ACHN (cell line): Measurements from ENCODE around the gene CCDC50.
A peak's percentile ranks its signal among the peaks of the same experiment; 100 is the strongest.

Source experiments
- DNase-seq: peaks from one replicate; pipeline ENCODE4 v3.0.0-alpha.2; 2015
- in situ Hi-C: cut with HindIII; loops from 2 replicates; pipeline ENCODE4 v1.10.0; 2017; ENCODE audit warnings: low sequenced_read_pairs, low pct_ligation_motif_present, low pct_unique_long_range_greater_than_20kb

CCDC50 gene

GRCh38 chr3:191328962-191329653 lies at the start of gene CCDC50:
TSS of gene CCDC50 (plus strand) at chr3:191329394. CDS start at chr3:191329675, 281 bp downstream.
- peak; percentile 73 for DNase-seq
- in situ Hi-C loops, result no loop called here

- DNase-seq, result no peak
- in situ Hi-C loops, result no loop called here
Measured at GRCh38 chr3:191280111-191280510, 49.1 kb upstream of the CCDC50 start.

- DNase-seq, result no peak
- in situ Hi-C loops, result no loop called here
Measured at GRCh38 chr3:191280882-191281281, 48.3 kb upstream of the CCDC50 start.

GRCh38 chr3:191282251-191283185 lies 46.7 kb upstream of the CCDC50 start:
- no peak for DNase-seq
- in situ Hi-C loops, result no loop called here

- DNase-seq, result no peak
- in situ Hi-C loops, result no loop called here
Measured at GRCh38 chr3:191283400-191283799, 45.8 kb upstream of the CCDC50 start.

- DNase-seq, result no peak
- in situ Hi-C loops, result no loop called here
Measured at GRCh38 chr3:191290311-191291025, 38.7 kb upstream of the CCDC50 start.

- in situ Hi-C loops, result no loop called here
- DNase-seq, result no peak
Measured at GRCh38 chr3:191292243-191293015, 36.8 kb upstream of the CCDC50 start.

- in situ Hi-C loops, result no loop called here
- DNase-seq, result no peak
Measured at GRCh38 chr3:191294291-191294690, 34.9 kb upstream of the CCDC50 start.

GRCh38 chr3:191296041-191296541 lies 33.1 kb upstream of the CCDC50 start:
- in situ Hi-C loops, result no loop called here

GRCh38 chr3:191298846-191299245 lies 30.3 kb upstream of the CCDC50 start:
- in situ Hi-C loops, result no loop called here
- no peak for DNase-seq

More at GRCh38 chr3:191296041-191296541, 33.1 kb upstream of the CCDC50 start:
- DNase-seq, result no peak

- no peak for DNase-seq
- in situ Hi-C loops, result no loop called here
Measured at GRCh38 chr3:191300422-191300821, 28.8 kb upstream of the CCDC50 start.

- in situ Hi-C loops, result no loop called here
- DNase-seq, result no peak
Measured at GRCh38 chr3:191301017-191301416, 28.2 kb upstream of the CCDC50 start.

- DNase-seq, result no peak
- in situ Hi-C loops, result no loop called here
Measured at GRCh38 chr3:191301782-191302411, 27.3 kb upstream of the CCDC50 start.

- in situ Hi-C loops, result no loop called here
- DNase-seq, result no peak
Measured at GRCh38 chr3:191302451-191302850, 26.7 kb upstream of the CCDC50 start.

- no peak for DNase-seq
- in situ Hi-C loops, result no loop called here
Measured at GRCh38 chr3:191303596-191303995, 25.6 kb upstream of the CCDC50 start.

- in situ Hi-C loops, result no loop called here
- DNase-seq, result no peak
Measured at GRCh38 chr3:191306428-191306827, 22.8 kb upstream of the CCDC50 start.

- DNase-seq, result no peak
- in situ Hi-C loops, result no loop called here
Measured at GRCh38 chr3:191307341-191307740, 21.9 kb upstream of the CCDC50 start.

- in situ Hi-C loops, result no loop called here
Measured at GRCh38 chr3:191313296-191313695, 15.9 kb upstream of the CCDC50 start.

More at GRCh38 chr3:191313296-191313695, 15.9 kb upstream of the CCDC50 start:
- no peak for DNase-seq
